ENCODE measurements around the gene DYRK1B.
A peak's percentile ranks its signal among the peaks of the same experiment; 100 is the strongest.

DYRK1B gene

DNA sequence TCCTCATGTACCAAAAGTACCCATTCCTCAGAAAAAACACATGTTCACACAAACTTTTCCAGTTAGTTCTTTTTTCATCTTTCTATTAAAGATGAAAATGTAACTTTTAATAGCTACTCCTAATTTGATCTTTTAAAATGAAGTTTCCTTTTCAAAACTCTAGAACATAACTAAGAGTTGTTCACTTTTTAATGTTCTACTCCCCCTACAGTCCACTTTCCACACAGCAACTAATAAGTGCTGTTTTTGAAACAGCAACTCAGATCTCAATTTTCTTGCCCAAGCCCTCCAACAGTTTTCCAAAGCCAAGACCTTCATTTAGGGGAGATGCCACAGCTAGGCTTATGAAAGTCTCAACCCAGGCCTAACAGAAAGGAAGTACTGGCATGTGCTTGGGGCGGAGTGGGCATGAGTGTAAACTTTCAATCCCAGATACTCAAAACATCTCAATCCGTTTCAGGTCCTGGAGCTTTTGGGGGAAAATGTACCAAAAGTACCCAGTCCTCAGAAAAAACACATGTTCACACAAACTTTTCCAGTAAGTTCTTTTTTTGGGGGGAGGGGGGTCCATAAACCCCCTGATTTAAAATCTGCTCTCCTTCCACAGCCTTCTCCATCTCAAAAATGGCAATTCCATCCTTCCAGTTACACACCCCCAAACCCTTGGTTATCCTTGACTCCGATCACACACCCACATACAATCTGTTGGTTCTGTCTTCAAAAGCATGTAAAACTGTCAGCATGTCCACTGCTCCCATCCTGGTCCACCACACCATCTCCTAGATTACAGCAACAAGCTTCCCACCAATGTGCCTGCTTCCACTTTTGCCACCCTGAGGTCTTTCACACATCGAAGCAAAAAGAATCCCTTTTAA, 10.2 kb upstream of the DYRK1B start:
- H3K27me3 ChIP-seq (ENCODE audit: control insufficient read depth in 2 of 2, insufficient read depth in 2 of 2, low read length in 2 of 2): no peaks in the 10 kb centered on the region
- H3K36me3 ChIP-seq (ENCODE audit: control insufficient read depth in 2 of 2, insufficient read depth in 2 of 2, low read length in 2 of 2): peaks cover 3 to 10% of the 10 kb centered on the region in 2 donors
- no peak overlapping the region for H3K27ac ChIP-seq (ENCODE audit: low read depth in 2 of 2, low read length in 2 of 2)
- peaks cover 28% of the 10 kb centered on the region in 2 donors for H3K4me1 ChIP-seq (ENCODE audit: control insufficient read depth in 2 of 2, insufficient read depth in 2 of 2, low read length in 2 of 2)
- H3K9me3 ChIP-seq (ENCODE audit: control insufficient read depth in 2 of 2, low read length in 2 of 2): no peaks in the 10 kb centered on the region
- H3K4me3 ChIP-seq (ENCODE audit: low read length in 2 of 2): no peak overlapping the region
- H3K9ac ChIP-seq (ENCODE audit: low read depth in 1 of 2, low read length in 2 of 2): no peak overlapping the region

DNA sequence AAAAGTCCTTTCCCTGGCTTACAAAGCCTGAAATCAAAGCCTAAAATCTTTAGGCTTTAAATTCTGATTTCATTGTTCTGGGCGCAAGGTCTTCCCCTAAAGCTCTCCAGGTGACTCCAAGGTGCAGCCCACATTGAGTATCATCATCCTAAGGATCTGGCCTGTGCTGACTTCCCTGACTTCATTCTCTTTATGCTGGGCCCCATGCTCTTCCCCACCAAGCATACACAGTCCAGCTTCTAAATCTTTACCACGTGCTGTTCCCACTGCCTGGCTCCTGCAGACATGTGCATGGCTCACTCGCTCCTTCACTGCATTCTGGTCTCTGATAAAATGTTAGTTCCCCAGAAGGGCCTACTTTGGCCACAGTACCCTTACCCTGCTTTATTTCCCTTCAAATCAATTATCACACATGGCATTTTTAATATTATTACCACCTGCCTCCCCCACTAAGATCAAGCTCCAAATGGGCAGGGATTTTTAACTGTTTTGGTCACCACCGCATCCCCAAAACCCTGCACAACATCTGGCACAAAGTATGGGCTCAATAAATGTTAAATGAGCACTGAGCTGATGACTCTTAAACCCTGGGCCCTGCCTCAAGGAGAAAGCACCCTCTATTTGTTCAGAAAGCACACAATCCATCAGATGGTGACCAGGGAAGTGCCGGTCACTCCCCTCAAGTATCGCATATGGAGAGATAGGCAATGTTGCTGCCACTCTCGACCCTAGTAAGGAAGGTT, 8.9 kb upstream of the DYRK1B start:
- Histone ChIP-seq H3K9ac (ENCODE audit: low read depth in 1 of 2, low read length in 2 of 2) (no peak overlapping the region), H3K27ac (ENCODE audit: low read depth in 2 of 2, low read length in 2 of 2) (no peak overlapping the region), H3K4me1 (ENCODE audit: control insufficient read depth in 2 of 2, insufficient read depth in 2 of 2, low read length in 2 of 2) (peaks cover 28% of the 10 kb centered on the region in 2 donors), H3K27me3 (ENCODE audit: control insufficient read depth in 2 of 2, insufficient read depth in 2 of 2, low read length in 2 of 2) (no peaks in the 10 kb centered on the region), H3K4me3 (ENCODE audit: low read length in 2 of 2) (no peak overlapping the region), H3K36me3 (ENCODE audit: control insufficient read depth in 2 of 2, insufficient read depth in 2 of 2, low read length in 2 of 2) (peaks cover 11 to 19% of the 10 kb centered on the region in 2 donors), H3K9me3 (ENCODE audit: control insufficient read depth in 2 of 2, low read length in 2 of 2) (no peaks in the 10 kb centered on the region)

DNA sequence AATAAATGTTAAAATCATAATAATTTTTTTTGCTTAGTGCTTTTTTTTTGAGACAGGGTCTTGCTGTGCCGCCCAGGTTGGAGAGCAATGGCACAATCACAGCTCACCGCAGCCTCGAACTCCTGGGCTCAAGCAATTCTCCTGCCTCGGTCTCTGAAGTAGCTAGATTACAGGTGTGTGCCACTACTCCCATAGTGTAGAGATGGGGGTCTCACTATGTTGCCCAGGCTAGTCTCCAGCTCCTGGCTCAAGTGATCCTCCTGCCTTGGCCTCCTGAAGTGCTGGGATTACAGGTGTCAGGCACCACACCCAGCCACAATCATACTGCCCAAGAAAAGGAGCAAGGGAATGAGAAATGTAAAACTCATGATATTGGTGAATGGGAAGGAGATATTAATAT, 7.1 kb upstream of the DYRK1B start:
- Histone ChIP-seq H3K4me3 (ENCODE audit: low read length in 2 of 2) (no peak overlapping the region), H3K4me1 (ENCODE audit: control insufficient read depth in 2 of 2, insufficient read depth in 2 of 2, low read length in 2 of 2) (peaks cover 17% of the 10 kb centered on the region in 2 donors), H3K27ac (ENCODE audit: low read depth in 2 of 2, low read length in 2 of 2) (no peak overlapping the region), H3K9me3 (ENCODE audit: control insufficient read depth in 2 of 2, low read length in 2 of 2) (no peaks in the 10 kb centered on the region), H3K27me3 (ENCODE audit: control insufficient read depth in 2 of 2, insufficient read depth in 2 of 2, low read length in 2 of 2) (no peaks in the 10 kb centered on the region), H3K36me3 (ENCODE audit: control insufficient read depth in 2 of 2, insufficient read depth in 2 of 2, low read length in 2 of 2) (peaks cover 29 to 33% of the 10 kb centered on the region in 2 donors), H3K9ac (ENCODE audit: low read depth in 1 of 2, low read length in 2 of 2) (no peak overlapping the region)

DNA sequence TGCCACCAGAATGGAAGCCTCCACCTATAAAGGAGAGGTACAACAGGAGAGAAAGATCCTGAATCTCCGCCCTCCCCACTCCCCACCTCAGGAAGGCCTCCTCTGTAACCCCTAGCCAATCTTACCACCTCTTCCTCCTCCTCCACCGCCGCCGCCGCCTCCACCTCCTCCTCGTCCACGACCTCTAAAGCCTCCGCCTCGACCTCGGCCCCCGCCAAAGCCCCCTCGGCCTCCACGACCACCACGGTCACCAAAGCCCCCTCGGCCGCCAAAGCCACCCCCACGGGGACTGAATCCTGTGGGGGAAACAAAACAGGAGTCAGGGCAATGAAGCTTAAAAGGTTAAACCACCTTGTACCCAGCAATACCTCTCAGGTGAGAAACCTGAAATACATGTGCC, 6.5 kb upstream of the DYRK1B start:
- peaks cover 14% of the 10 kb centered on the region in 2 donors for H3K4me1 ChIP-seq (ENCODE audit: control insufficient read depth in 2 of 2, insufficient read depth in 2 of 2, low read length in 2 of 2)
- H3K9me3 ChIP-seq (ENCODE audit: control insufficient read depth in 2 of 2, low read length in 2 of 2): no peaks in the 10 kb centered on the region
- no peaks in the 10 kb centered on the region for H3K27me3 ChIP-seq (ENCODE audit: control insufficient read depth in 2 of 2, insufficient read depth in 2 of 2, low read length in 2 of 2)
- no peak overlapping the region for H3K9ac ChIP-seq (ENCODE audit: low read depth in 1 of 2, low read length in 2 of 2)
- no peak overlapping the region for H3K27ac ChIP-seq (ENCODE audit: low read depth in 2 of 2, low read length in 2 of 2)
- H3K4me3 ChIP-seq (ENCODE audit: low read length in 2 of 2): no peak overlapping the region
- peaks cover 34 to 35% of the 10 kb centered on the region in 2 donors for H3K36me3 ChIP-seq (ENCODE audit: control insufficient read depth in 2 of 2, insufficient read depth in 2 of 2, low read length in 2 of 2)

DNA sequence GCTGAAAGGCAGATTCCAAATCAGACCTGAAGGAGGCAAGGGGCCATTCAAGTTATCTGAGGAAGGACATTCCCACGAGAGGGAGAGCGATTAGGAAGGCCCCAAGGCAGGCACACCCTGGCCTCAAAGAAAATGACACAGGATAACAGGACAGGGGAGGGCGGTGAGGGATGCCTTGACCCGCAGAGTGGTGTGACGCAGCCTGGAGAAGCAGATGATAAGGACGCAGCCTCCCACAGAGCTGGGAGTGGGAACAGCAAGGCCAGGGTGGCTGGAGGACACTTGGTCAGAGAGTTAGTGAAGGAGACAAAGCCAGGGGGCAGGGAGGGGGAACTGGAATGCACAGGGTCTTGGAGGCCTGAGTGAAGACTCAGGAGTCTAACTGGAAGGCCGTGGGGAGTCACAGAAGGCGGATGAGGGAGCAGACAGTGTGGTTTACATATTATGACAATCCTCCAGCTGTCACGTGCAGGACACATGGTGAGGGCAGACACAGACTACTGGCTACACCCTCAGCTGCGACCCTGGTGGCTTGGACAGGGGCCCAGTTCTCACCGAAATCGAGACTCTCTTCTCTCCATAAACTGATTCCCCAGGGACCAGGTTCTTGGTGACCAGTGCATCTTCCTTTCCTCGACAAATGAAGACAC, 5.8 kb upstream of the DYRK1B start:
- Histone ChIP-seq H3K9ac (ENCODE audit: low read depth in 1 of 2, low read length in 2 of 2) (no peak overlapping the region), H3K9me3 (ENCODE audit: control insufficient read depth in 2 of 2, low read length in 2 of 2) (no peaks in the 10 kb centered on the region), H3K4me3 (ENCODE audit: low read length in 2 of 2) (no peak overlapping the region), H3K27me3 (ENCODE audit: control insufficient read depth in 2 of 2, insufficient read depth in 2 of 2, low read length in 2 of 2) (no peaks in the 10 kb centered on the region), H3K36me3 (ENCODE audit: control insufficient read depth in 2 of 2, insufficient read depth in 2 of 2, low read length in 2 of 2) (peaks cover 34 to 36% of the 10 kb centered on the region in 2 donors), H3K27ac (ENCODE audit: low read depth in 2 of 2, low read length in 2 of 2) (no peak overlapping the region), H3K4me1 (ENCODE audit: control insufficient read depth in 2 of 2, insufficient read depth in 2 of 2, low read length in 2 of 2) (peaks cover 7% of the 10 kb centered on the region in 2 donors)

DNA sequence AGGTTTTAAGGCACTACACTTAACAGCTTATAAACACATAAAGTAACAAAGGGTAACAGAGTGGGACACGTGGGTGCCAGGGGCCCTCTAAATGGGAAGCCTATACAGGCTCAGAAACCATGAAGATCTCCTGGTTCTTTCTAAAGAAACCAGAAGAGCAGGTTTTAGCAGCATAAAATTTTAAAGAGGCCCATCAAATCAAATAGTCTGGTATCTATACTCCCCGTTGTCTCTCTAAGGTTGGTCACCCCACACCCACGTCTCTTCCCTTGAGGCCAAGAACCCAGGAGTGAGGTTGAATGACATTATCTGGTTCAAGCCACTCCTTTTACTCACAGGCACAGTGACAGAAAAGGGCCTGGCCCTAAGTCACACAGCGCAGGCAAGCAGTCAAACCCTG, 4.6 kb upstream of the DYRK1B start:
- no peak overlapping the region for H3K27ac ChIP-seq (ENCODE audit: low read depth in 2 of 2, low read length in 2 of 2)
- H3K4me1 ChIP-seq (ENCODE audit: control insufficient read depth in 2 of 2, insufficient read depth in 2 of 2, low read length in 2 of 2): peaks cover 6% of the 10 kb centered on the region in 2 donors
- no peak overlapping the region for H3K9ac ChIP-seq (ENCODE audit: low read depth in 1 of 2, low read length in 2 of 2)
- H3K27me3 ChIP-seq (ENCODE audit: control insufficient read depth in 2 of 2, insufficient read depth in 2 of 2, low read length in 2 of 2): no peaks in the 10 kb centered on the region
- H3K4me3 ChIP-seq (ENCODE audit: low read length in 2 of 2): no peak overlapping the region
- H3K9me3 ChIP-seq (ENCODE audit: control insufficient read depth in 2 of 2, low read length in 2 of 2): no peaks in the 10 kb centered on the region
- peaks cover 34 to 41% of the 10 kb centered on the region in 2 donors for H3K36me3 ChIP-seq (ENCODE audit: control insufficient read depth in 2 of 2, insufficient read depth in 2 of 2, low read length in 2 of 2)

DNA sequence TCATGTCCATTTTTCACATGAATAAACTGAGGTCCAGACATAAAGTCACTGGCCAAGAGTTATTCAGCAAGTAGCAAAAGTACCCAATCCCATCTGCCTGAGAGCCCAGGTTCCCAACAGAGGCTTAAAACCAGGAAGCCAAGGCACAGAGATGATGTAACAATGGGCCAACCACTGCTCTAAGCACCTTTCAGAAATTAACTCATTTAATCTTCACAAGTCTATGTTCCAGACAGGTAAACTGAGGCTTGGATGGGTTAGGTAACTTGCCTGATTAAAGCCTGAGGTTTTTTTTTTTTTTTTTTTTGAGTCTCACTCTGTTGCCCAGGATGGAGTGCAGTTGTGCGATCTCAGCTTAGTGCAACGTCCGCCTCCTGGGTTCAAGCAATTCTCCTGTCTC, 4.0 kb upstream of the DYRK1B start:
- Histone ChIP-seq H3K36me3 (ENCODE audit: control insufficient read depth in 2 of 2, insufficient read depth in 2 of 2, low read length in 2 of 2) (peaks cover 34 to 41% of the 10 kb centered on the region in 2 donors), H3K4me3 (ENCODE audit: low read length in 2 of 2) (no peak overlapping the region), H3K9me3 (ENCODE audit: control insufficient read depth in 2 of 2, low read length in 2 of 2) (no peaks in the 10 kb centered on the region), H3K9ac (ENCODE audit: low read depth in 1 of 2, low read length in 2 of 2) (no peak overlapping the region), H3K27ac (ENCODE audit: low read depth in 2 of 2, low read length in 2 of 2) (no peak overlapping the region), H3K27me3 (ENCODE audit: control insufficient read depth in 2 of 2, insufficient read depth in 2 of 2, low read length in 2 of 2) (no peaks in the 10 kb centered on the region), H3K4me1 (ENCODE audit: control insufficient read depth in 2 of 2, insufficient read depth in 2 of 2, low read length in 2 of 2) (peaks cover 6% of the 10 kb centered on the region in 2 donors)

DNA sequence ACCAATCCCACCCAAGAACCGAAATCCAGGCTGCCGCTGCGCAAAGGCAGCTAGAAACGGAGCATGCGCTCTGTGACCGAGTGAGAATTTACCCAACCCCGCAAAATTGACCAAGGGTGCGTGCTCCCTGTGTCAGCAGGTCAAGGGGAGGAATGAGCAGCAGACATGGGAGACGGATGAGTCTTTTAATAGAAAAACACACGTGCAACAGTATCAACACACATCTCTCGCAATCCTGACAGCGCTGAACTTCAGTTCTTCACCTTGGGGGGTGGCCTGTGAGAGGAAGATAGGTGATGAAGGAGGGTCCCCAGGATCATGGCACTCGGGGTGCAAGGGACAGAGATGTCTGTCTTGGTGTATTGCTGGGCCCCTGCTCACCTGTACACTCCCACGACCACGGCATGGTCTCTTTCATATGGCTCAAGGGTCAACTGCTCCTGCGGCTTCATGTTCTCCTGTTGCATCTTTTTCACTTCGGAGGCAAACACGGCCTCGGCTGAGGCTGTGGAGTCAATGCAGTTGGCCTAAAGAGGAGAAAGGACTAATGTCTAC, 402 bp upstream of the DYRK1B start:
- Histone ChIP-seq H3K9me3 (ENCODE audit: control insufficient read depth in 2 of 2, low read length in 2 of 2) (no peaks in the 10 kb centered on the region), H3K4me3 (ENCODE audit: low read length in 2 of 2) (peak overlapping the region; percentile 88), H3K36me3 (ENCODE audit: control insufficient read depth in 2 of 2, insufficient read depth in 2 of 2, low read length in 2 of 2) (peaks cover 49 to 50% of the 10 kb centered on the region in 2 donors), H3K27ac (ENCODE audit: low read depth in 2 of 2, low read length in 2 of 2) (peak overlapping the region; percentile 46 to 86), H3K9ac (ENCODE audit: low read depth in 1 of 2, low read length in 2 of 2) (peak overlapping the region; percentile 28 to 56), H3K4me1 (ENCODE audit: control insufficient read depth in 2 of 2, insufficient read depth in 2 of 2, low read length in 2 of 2) (peaks cover 14% of the 10 kb centered on the region in 2 donors), H3K27me3 (ENCODE audit: control insufficient read depth in 2 of 2, insufficient read depth in 2 of 2, low read length in 2 of 2) (no peaks in the 10 kb centered on the region)

DNA sequence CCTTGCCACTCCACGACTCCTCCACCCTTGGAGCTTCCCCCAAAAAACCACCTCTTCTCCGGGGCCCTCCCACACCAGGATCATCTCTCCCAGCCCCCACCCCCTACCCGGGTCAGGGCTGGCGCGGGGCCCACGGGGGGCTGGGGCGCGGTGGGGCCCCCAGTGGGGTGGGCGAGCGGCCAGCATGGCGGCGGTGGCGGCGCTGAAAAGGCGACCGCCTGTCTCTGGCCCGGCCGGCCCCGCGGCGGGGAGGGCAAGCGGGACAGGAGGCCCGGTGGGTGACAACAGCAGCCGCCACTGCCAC, 850 bp downstream of the DYRK1B start:
- H3K4me1 ChIP-seq (ENCODE audit: control insufficient read depth in 2 of 2, insufficient read depth in 2 of 2, low read length in 2 of 2): peaks cover 14% of the 10 kb centered on the region in 2 donors
- peak overlapping the region; percentile 60 to 84 for H3K9ac ChIP-seq (ENCODE audit: low read depth in 1 of 2, low read length in 2 of 2)
- no peaks in the 10 kb centered on the region for H3K9me3 ChIP-seq (ENCODE audit: control insufficient read depth in 2 of 2, low read length in 2 of 2)
- H3K27ac ChIP-seq (ENCODE audit: low read depth in 2 of 2, low read length in 2 of 2): peak overlapping the region; percentile 86
- H3K4me3 ChIP-seq (ENCODE audit: low read length in 2 of 2): peak overlapping the region; percentile 88
- H3K27me3 ChIP-seq (ENCODE audit: control insufficient read depth in 2 of 2, insufficient read depth in 2 of 2, low read length in 2 of 2): no peaks in the 10 kb centered on the region
- H3K36me3 ChIP-seq (ENCODE audit: control insufficient read depth in 2 of 2, insufficient read depth in 2 of 2, low read length in 2 of 2): peaks cover 45 to 49% of the 10 kb centered on the region in 2 donors

All from mucosa of rectum (tissue), 2 donors.